Heart right ventricle (tissue), 16 donors: ENCODE measurements around the gene MPL. TPM values are rescaled to one million over a fixed set of nuclear protein-coding genes. Genes with fewer than 3 reads are reported as not detected.
"Not testable (repeated sequence)": the region's sequence is repeated elsewhere in the genome, so short reads cannot be mapped to it uniquely, and the experiment has no call there.

Experiments used
- ATAC-seq, 8 donors: fragments of 200-7000 bp; cut with Tn5 transposase; one replicate each; pipeline ENCODE4 v1.9.1; 2020; ENCODE audit warnings: mild to moderate bottlenecking in 8 of 8, moderate library complexity in 8 of 8, moderate number of reproducible peaks in 1 of 8
- DNase-seq, 2 donors: peaks; one replicate each; pipeline ENCODE4 v3.0.0-alpha.2; 2020
- H3K27ac ChIP-seq, 10 donors: fragments of 200-600 bp; sonication (generic) in 2 of 10; one replicate each; pipeline versions ENCODE4 v1.5.0 to v1.8.0; 2020 to 2022; ENCODE audit warnings: mild to moderate bottlenecking in 3 of 10
- H3K27me3 ChIP-seq, 7 donors: fragments of 200-600 bp; one replicate each; pipeline ENCODE4 v1.8.0; 2021 to 2022; ENCODE audit warnings: mild to moderate bottlenecking in 2 of 7
- H3K36me3 ChIP-seq, 9 donors: fragments of 200-600 bp; sonication (generic) in 1 of 9; one replicate each; pipeline versions ENCODE4 v1.5.0 to v1.8.0; 2020 to 2022; ENCODE audit warnings: mild to moderate bottlenecking in 2 of 9
- H3K4me1 ChIP-seq, 9 donors: fragments of 200-600 bp; sonication (generic) in 1 of 9; one replicate each; pipeline versions ENCODE4 v1.5.0 to v1.8.0; 2020 to 2022; ENCODE audit warnings: mild to moderate bottlenecking in 4 of 9
- H3K4me3 ChIP-seq, 10 donors: fragments of 200-600 bp; sonication (generic) in 2 of 10; one replicate each; pipeline versions ENCODE4 v1.5.0 to v1.8.0; 2020 to 2022; ENCODE audit warnings: mild to moderate bottlenecking in 7 of 10, moderate library complexity in 2 of 10
- H3K9me3 ChIP-seq, 11 donors: fragments of 200-600 bp in 10 of 11; sonication (generic) in 2 of 11; one replicate each; pipeline versions ENCODE4 v1.5.0 to v1.8.0; 2013 to 2022; ENCODE audit warnings: mild to moderate bottlenecking in 2 of 11, control low read depth in 1 of 11, moderate library complexity in 1 of 11
- WGBS, 2 donors: extraction: QIAGEN DNeasy Blood & Tissue Kit; methylation state at CpG; one replicate each; pipeline ENCODE4 v1.1.7; 2013; ENCODE audit warnings: inconsistent platforms in 1 of 2; 5-methylcytosine and 5-hydroxymethylcytosine counted together
- intact Hi-C, 10 donors: fragments of 100-400 bp; cut with DNase I; formaldehyde crosslinking; loops; one replicate each; pipeline versions ENCODE4 v1.11.1 to v1.14.2; 2022
- polyA plus RNA-seq, 2 donors: library from polyadenylated mRNA; stranded (reverse); fragments of 200-250 nt; gene quantifications; one replicate each; pipeline ENCODE4 v1.2.3, GENCODE V29; 2013
- total RNA-seq, 10 donors: library from RNA; stranded (reverse); fragmentation: NEBNext Ultra II Directional in 3 of 10; extraction: Animal tissue kit (Norgen Biotek cat#: 25700) in 3 of 10; gene quantifications; one replicate each; pipeline versions ENCODE4 v1.2.1 to v1.2.4, GENCODE V29; 2021 to 2023
- TF ChIP-seq, protein P1 (sequence below), 9 donors: fragments of 200-600 bp; sonication (generic) in 2 of 9; IDR thresholded peaks; one replicate each; pipeline versions ENCODE4 v1.5.0 to v1.8.0; 2021 to 2022; ENCODE audit warnings: antibody characterized with exemption in 9 of 9, mild to moderate bottlenecking in 5 of 9, moderate library complexity in 1 of 9
- donor health status: Arrhythmogenic right ventricular cardiomyopathy.
- donor health status: ischemic (EF 13 %, LVEDD 7.1; RV severe dilation, severe dysfunction).
- donor health status: healthy with polysubstance abuse.
- donor health status: DM: no; HTN: yes; CAD: no.
- donor health status: DM: no; HTN: no; CAD: no.
- donor health status: ischemic (EF 25% LVEDD 6.9; RV normal size, moderate dysfunction).
- donor health status: ischemic (EF 25% LVEDD 5.7; RV mildly dilated, moderate dysfunction).
- donor health status: healthy.
- donor health status: DM: yes; HTN: yes; CAD: no.
- donor health status: Ischemic cardiomyopathy.
- donor health status: ischemic (EF 35%, LVEDD 5.7; RV mildly dilated, moderate dysfunction).
- donor health status: nonischemic (EF 11% LVEDD 7.7; RV severe dilation, severe dysfunction).
- donor health status: DM: yes; HTN: yes; CAD: no.
- donor health status: PGD.
- donor health status: ischemic (EF 29% LVEDD 5.4; RV normal size, mild dysfunction).
- donor health status: nonischemic (EF 23%, LVEDD 6.1; RV moderate dilation, normal function).

The MPL gene
- total and polyA plus RNA-seq, 12 donors, result 0.03 to 1.2 (median 0.37) TPM

DNA sequence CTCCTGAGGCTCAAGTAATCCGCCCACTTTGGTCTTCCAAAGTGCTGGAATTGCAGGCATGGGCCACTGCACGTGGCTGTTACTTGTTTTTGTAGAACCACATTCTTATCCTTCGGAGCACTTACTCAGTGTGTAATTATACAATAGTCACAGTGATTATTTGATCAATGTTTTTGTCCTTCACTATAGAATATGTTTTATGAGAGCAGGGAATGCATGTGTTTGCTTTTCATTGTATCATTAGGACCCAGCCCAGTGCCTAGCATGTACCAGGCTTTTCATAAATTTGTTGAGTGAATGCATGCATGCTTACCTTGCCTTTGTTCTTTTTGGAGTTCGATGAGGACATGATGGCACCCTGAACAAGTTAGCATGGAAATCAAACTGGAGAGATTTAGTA, 57.9 kb downstream of the MPL start:
- DNase-seq, result no peak
- peaks cover 0 to 51% (median 3%) of the 10 kb centered on the region in 9 donors for H3K36me3 ChIP-seq
- TF ChIP-seq, protein P1, sequence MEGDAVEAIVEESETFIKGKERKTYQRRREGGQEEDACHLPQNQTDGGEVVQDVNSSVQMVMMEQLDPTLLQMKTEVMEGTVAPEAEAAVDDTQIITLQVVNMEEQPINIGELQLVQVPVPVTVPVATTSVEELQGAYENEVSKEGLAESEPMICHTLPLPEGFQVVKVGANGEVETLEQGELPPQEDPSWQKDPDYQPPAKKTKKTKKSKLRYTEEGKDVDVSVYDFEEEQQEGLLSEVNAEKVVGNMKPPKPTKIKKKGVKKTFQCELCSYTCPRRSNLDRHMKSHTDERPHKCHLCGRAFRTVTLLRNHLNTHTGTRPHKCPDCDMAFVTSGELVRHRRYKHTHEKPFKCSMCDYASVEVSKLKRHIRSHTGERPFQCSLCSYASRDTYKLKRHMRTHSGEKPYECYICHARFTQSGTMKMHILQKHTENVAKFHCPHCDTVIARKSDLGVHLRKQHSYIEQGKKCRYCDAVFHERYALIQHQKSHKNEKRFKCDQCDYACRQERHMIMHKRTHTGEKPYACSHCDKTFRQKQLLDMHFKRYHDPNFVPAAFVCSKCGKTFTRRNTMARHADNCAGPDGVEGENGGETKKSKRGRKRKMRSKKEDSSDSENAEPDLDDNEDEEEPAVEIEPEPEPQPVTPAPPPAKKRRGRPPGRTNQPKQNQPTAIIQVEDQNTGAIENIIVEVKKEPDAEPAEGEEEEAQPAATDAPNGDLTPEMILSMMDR (IDR thresholded peaks at IDR 0.05), result no peak
- WGBS, 2 donors, result 89 to 95% methylated on average over 4 of the region's 4 CpGs
- no peak for ATAC-seq
- no peak overlapping the region for H3K4me3 ChIP-seq
- no peaks in the 10 kb centered on the region for H3K27me3 ChIP-seq
- no peak overlapping the region for H3K27ac ChIP-seq
- H3K4me1 ChIP-seq, result peaks cover 3 to 15% (median 9%) of the 10 kb centered on the region in 9 donors
- no peaks in the 10 kb centered on the region for H3K9me3 ChIP-seq
- intact Hi-C loops, result no loop called here

DNA sequence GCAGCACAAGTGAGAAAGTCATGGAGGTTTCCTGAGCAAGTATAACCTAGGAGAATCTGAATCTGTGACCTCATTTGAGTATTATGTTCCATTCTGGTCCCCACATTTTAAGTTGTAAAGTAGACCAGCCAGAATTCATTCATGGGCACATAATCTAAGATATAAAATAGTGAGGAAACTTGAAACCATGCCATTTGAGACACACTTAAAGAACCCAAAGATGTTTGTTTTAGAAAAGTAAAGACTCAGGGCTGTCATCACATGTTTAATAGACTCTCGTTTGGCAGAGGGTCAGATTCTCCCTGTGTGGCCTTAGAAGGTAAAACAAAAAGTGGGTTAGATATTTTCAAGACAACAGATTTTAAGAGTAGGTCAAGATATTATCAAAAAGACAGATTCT, 58.4 kb downstream of the MPL start:
- ATAC-seq, result no peak
- no peaks in the 10 kb centered on the region for H3K27me3 ChIP-seq
- H3K27ac ChIP-seq, result no peak overlapping the region
- TF ChIP-seq, protein P1 (IDR thresholded peaks at IDR 0.05), result no peak
- H3K9me3 ChIP-seq, result no peaks in the 10 kb centered on the region
- no peak overlapping the region for H3K4me3 ChIP-seq
- WGBS, 2 donors, result 75 to 78% methylated on average over 1 of the region's 1 CpG
- DNase-seq, result no peak
- H3K4me1 ChIP-seq, result peaks cover 0 to 9% (median 4%) of the 10 kb centered on the region in 9 donors
- intact Hi-C loops, result no loop called here
- peaks cover 0 to 55% (median 3%) of the 10 kb centered on the region in 9 donors for H3K36me3 ChIP-seq

DNA sequence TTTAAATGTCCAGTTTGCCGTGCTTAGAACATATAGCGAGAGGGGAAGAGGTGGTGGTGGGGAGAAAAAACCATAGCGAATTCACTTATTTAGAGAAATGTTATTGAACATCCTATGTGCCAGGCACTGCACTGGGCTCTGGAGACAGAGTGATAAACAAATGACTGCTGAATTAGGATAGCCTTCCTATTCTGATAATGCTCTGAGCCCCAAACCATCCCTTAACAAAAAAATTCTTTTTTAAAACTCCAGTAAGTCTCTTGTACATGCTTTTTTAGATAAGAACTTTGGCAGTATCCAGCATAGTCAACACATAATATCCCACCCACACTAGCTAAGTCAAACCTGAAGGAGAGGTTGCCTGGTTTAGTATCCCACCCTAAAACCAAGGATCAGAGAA, 60.6 kb downstream of the MPL start:
- Histone ChIP-seq H3K27me3 (no peaks in the 10 kb centered on the region), H3K9me3 (no peaks in the 10 kb centered on the region), H3K36me3 (peaks cover 0 to 68% (median 3%) of the 10 kb centered on the region in 9 donors), H3K4me1 (no peaks in the 10 kb centered on the region), H3K4me3 (no peak overlapping the region), H3K27ac (no peak overlapping the region)
- 96 to 97% methylated on average over 3 of the region's 3 CpGs for whole genome bisulfite sequencing, 2 donors
- intact Hi-C loops, result no loop called here
- DNase-seq (no peak), ATAC-seq (no peak)
- TF ChIP-seq, protein P1 (IDR thresholded peaks at IDR 0.05), result no peak

DNA sequence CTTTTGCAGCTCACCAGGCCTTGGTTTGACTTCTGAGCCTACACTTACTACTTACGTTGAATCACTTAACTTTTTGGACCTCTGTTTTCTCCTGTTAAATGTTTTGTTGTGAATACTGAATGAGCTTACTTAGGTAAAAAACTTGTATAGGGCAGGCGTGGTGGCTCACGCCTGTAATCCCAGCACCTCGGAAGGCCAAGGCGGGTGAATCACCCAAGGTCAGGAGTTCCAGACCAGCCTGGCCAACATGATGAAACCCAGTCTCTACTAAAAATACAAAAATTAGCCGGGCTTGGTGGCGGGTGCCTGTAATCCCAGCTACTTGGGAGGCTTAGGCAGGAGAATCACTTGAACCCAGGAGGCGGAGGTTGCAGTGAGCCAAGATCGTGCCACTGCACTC, 62.8 kb downstream of the MPL start:
- H3K9me3 ChIP-seq, DNase-seq, ATAC-seq, H3K4me3 ChIP-seq, H3K4me1 ChIP-seq, H3K27me3 ChIP-seq, H3K27ac ChIP-seq, intact Hi-C loops: not testable (repeated sequence)
- peaks cover 0 to 68% (median 17%) of the 10 kb centered on the region in 9 donors for H3K36me3 ChIP-seq
- 95 to 97% methylated on average over 9 of the region's 9 CpGs for WGBS, 2 donors

DNA sequence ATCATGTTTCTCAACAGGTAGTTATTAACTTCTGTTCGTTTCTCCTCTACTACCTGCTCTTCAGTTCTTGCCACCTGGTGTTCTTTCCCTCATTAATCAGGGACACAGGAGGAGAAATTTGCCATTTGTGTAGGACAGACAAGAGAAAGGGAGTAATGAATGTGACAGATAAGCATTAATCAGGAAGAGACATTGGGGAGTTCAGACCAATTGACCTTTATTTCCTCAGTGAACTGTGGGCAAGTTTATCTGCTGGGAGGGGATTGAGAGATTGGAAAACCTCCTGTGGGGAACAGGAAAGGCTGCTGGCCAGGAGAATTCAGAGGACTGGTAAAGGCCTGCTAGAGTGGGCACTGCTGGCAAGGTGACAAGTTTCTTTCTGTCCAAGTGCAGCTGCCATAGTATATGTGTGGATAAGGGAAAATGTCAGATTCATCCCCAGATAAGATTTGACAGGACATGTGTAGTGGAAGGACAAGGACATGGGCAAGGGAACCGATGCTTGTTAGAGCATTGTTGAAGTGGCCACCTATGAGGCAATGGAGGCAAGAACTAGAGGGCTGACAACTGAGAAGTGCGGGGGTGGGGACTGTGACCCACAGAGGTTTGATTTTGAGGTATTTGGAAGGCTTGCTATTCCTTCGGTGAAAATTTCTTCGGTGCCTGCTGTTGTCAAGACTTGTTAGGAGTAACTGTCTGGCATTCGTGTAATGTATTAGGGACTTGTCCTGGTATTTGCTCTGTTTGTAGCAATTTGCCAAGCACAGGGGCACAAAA, 64.7 kb downstream of the MPL start:
- Histone ChIP-seq H3K9me3 (no peaks in the 10 kb centered on the region), H3K4me3 (no peak overlapping the region), H3K27me3 (no peaks in the 10 kb centered on the region), H3K27ac (no peak overlapping the region), H3K36me3 (peaks cover 0 to 69% (median 35%) of the 10 kb centered on the region in 9 donors), H3K4me1 (peaks cover 0 to 7% (median 0%) of the 10 kb centered on the region in 9 donors)
- intact Hi-C loops, result no loop called here
- TF ChIP-seq, protein P1 (IDR thresholded peaks at IDR 0.05), result no peak
- DNase-seq, result no peak
- no peak for ATAC-seq
- 88 to 89% methylated on average over 6 of the region's 6 CpGs for WGBS, 2 donors
